GM19328 (cell line): Measurements from ENCODE around the gene HOXB5.

Source experiments
- ATAC-seq: cut with Tn5 transposase; IDR thresholded peaks from one replicate; pipeline ENCODE4 v1.9.1; 2021; ENCODE audit warnings: mild to moderate bottlenecking, moderate library complexity; ENCODE audit not compliant: unreplicated experiment

The HOXB5 gene

DNA sequence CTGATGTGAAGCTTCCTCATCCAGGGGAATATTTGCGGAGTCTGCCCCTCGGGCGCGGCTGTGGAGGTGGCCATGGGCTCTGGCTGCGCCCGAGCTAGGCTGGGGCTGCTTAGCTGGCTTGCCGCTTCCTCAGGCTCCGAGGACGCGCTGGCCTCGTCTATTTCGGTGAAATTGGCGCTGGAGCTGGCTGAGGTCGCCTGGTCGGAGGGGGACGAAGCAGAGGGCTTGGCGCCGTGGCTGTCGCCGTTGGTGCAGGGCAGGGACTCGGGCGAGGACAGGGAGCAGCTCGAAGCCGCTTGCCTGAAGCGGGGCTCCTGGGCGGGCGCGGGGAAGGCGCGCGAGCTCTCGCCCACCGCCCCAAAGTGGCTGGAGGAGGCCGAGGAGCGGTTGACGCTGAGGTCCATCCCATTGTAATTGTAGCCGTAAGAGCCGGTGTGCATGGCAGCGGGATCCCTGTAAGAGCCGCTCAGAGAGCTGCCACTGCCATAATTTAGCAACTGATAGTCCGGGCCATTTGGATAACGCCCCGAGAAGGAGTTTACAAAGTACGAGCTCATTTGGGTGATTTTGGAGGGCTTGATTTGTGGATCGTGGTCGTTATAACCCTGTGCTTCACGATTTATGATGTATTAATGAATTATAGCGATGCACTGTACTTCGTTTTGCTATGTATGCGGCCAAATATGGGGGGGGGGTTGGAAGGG is at the start of gene HOXB5:
HOXB5 (minus strand) TSS at position 654 of the 704 bp plus-strand sequence; CDS start at position 557, 97 bp downstream.
- ATAC-seq: no peak

DNA sequence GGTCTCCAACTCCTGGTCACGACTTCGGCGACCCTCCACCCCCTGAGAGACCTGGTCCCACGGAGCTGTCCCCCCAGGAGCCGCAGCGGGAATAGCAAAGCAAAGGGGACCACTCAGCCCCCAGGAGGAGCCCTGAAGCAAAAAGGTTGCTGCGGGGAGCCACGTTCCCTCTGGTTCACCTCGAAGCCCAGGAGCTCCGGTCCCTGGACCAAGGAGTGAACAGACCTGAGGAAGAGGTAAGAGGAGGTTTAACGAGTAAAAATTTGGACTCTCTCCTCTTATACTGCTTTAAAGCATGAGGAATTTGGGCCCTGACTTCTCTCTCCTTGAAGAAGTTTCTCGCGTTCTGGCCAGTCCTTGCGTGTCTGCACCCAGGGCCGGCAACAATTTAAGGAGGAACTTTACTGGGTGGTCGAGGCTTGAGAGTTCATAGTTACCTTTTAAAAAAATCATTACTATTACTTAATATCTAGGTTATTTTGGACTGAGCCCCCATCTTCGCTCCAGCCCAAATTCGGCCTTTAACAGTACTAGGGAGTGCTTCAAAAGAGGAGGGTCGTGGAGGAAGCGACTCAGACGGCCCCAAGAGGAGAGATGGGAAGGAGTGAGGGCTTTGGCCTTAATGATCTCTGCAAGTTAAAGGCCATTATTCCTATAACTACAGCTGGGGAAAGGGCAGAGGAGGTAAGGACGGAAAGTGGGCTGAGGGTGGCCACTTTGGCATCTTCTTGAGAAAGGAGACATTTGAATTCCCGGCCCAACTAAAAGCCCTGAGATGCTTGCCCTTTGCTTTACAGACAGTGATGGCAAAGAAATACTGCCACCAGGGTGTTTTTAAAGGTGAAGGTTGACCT is 49.5 kb upstream of the HOXB5 start:
- no peak for ATAC-seq

DNA sequence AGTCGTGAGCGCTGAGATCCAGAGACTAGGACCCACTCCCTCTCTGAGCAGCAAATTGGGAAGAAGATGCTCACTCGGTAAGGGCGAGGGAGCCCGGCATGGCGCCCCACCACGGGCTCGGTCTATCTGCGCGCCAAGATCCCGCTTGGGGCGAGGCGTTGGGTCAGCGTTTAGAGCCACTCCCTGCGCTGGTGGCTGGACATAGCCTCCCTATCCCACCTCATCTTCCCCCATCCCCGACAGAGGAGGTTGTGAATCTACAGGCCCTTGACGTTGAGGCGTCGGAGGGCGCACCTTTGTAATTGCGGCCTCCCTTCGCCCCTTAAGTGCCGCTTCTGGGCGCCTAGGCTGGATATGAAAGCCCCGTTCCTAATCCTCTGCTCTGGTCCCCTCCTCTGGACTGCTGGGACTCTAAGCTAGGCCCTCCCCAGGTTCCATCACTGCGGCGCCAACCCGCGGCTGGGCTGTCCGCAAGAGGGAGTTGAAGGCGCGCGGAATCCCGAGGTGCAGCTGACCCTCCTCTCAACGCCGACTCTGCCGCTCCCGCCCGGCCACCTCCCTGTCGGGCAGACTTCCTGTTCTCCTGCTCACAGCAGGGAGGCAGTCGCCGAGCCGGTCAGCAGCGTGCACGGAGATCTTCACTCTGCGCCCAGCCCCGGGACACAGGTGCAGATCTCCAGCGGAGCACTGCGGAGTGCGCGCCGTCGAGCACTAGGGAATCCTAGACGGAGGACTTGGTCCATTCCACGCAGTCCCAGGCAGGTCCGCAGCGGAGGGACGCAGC is 48.7 kb upstream of the HOXB5 start:
- no peak for ATAC-seq

DNA sequence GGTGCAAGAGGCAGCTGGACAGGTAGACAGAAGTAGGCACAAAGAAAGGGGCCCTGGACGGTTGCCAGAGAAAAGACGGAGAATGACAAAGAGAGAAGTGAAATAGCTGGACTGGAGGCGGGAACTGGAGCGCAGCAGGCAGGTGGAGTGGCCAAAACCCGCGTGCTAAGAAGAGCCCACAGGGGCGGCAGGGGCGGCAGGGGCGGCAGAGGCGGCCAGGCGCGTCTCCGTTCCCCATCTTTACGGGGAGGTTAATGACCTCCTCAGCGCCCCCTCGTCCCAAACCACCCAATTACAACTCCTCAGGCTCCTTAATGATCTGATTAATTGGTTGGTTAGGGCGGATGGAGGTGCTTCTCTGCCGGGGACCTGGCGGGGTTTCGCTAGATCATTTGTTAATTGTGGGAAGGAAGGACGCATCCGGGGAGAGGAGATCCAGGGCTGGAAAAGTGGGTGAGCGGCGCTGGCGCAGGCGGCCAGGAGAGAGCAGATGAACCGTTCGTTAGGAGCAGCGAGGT is 48.0 kb upstream of the HOXB5 start:
- ATAC-seq: no peak

DNA sequence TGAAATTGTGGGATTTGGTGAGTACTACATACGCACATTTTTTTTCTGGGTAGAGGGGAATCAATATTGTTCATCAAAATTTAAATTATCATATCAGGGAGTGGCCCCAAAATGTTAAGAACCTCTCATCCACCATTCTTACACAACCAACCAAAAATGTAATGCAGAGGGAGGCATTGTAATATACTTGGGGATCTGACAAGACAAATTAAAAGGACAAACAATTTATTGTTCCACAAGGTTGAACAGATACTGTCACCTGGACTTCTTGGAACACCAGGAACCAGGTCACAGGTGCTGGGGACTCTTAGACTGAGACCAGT is 47.2 kb upstream of the HOXB5 start:
- no peak for ATAC-seq

DNA sequence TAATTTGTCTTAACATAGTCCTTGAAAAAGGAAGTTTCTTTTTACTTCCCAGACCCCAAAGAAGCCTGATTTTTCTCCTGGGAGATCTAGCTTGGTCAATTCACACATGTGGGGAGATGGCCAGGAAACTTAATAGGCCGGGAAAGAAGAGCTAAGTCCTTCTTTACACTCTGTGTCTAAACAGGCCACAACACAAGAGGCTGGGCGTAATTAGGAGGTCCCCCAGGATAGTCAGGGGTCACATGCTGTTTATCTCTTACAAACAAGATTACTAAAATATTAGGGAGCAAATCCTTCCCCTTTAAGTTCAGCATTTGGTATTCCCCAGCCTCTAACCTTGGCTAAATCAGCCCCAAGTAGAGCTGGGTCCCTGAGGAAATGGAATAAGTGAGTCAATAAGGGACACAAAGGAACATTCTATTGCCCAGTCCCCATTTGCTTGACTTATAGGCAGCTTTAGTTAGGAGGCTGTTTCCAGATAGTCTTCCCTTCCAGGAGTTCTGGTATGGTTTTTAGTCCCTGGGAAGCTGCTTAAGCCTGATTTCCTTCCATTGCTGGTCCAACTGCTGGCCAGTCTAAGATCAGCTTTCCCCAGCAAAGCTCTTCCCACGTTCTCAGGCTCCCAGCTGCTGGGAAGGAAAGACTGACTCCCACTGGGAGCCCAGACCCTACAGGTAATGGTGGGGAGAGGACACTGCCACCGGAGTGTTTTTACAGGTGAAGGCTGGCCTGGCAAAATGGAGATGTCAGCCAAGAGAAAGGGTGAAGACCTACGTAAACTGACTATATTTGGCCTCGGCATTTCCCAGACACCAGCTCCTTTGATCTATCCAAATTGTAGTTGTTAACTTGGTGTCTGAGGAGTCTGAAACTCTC is 46.6 kb upstream of the HOXB5 start:
- no peak for ATAC-seq

DNA sequence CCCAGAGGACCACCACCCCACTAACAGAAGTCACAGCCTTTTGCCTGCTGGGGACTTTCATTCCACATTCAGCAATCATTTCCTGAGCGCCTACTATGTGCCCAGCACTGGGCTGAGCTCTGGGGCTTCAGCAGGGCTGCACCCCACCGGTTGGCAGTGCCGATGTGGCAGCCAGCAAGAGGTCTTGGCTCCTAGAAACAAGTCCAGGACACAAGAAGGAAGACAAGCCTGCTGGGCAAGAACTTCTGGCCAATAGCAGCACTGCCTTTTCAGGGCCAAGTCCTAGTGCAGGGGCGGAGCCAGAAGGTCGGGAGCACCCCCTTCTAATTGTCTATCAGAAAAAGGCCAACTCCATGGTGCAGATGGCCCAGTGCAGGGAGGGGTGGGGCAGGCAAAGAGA is 45.6 kb upstream of the HOXB5 start:
- ATAC-seq: no peak

DNA sequence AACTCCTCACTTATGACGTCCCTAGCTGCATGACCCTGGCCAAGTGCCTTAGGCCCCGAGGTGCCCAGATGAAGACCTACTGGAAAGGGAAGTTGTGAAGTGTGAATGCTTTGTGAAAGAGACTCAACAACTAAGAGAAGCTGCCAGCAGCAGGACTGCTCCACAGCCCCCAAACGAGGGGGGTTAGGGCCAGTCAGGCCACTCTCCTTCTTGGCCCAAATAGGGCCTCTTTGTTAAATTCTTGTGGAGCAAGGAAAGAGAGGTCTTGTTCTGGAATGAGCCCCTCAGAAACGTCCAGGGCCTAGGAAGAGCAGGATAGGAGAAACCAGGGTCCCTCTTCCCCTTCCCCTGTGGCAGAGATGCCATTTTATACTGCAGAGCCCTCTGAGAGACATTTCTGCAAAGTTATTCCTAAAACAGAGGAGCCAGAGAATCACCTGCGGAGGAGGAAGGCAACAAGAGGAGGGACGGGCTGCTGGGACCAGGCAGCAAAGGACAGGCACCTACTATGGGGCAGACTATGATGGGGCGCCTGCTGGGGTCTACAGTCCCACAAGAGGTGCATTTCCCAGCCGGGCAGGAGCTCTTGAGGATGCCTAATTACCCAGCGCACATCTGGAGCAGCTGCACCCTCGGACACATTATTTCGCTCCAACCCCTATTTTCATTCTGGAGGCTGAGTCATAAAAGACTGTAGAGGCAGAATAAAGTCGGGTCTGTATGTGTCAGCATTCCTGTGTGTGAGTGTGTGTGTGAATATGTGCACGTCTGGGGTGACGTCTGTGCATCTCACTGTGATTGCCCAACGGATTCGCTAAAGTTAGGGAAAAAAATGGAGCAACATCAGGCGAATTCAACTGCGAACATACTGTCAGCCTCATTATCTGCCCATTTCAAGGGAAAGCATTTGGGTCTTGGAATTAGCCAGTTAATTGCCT is 44.0 kb upstream of the HOXB5 start:
- ATAC-seq: no peak

DNA sequence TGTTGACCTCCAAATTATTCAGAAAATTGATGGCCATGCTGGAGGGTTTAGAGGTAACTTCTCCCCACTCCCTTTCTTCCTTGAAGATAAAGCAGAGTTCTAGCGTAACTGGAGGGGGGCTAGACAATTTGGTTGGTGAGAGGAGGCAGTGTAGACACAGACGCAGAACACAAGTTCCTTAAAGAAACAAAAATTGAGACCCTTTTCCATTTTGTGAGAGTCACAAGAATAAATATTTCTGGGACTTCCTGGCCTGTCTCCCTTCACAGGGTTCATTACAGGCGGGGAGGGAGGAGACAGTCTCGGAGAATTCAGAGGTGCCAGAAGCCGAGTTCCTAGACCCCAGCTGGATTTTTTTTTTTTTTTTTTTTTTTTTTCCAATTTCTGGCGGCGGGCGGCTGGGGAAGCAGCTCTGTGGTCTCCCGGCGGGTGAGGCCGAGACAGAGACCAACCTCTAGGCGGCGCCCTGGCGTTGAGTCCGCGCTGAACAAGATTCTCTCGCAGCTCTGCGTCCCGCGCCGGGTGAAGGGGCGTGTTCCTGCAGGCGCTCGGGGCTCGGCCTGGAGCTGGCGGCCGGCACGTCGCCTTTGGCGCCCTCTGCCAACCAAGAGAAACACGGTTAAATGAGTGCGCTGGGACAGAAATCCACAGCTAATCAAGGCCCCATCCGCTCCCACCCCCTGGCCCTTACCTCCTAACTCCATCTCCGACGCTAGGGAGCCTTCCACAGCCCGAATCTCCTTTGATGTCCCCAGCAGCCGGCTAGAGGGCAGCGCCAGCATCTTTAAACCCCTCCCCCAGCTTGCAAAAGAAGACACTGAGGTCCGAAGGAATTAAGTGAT is 42.8 kb upstream of the HOXB5 start:
- ATAC-seq: no peak

DNA sequence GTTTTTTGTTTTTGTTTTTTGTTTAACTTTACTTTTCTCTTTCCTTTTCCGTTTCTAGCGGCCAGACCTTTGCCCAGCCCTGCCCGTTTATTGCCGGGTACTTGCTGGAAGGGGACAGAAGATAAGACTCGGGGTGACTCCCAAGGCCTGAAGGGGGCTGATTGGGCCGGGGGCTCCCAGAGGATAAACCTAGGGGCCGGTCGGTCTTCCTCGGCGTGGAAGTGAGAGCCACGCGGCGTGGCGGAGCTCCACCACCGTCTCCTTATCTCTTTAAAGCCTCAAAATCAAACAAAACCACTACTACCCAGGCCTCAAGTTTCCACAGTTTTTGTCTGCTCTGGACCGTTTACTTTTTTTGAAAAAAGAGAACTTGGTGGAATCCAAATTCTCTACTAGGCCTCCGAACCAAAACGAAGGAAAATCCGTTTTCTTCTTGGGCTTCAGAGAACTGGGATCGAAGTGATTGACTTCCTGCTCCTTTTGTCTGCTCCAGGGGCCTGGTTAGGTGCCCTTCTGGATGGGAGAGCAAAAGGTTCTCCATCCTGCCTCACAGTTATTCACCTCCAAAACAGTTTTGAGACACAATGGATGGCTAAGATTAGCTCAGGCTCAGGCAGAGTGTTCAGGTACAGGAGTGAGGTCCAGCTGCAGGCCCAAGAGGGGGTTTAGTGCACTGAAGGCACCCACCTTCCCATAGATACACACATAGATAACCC is 41.1 kb upstream of the HOXB5 start:
- ATAC-seq: no peak

DNA sequence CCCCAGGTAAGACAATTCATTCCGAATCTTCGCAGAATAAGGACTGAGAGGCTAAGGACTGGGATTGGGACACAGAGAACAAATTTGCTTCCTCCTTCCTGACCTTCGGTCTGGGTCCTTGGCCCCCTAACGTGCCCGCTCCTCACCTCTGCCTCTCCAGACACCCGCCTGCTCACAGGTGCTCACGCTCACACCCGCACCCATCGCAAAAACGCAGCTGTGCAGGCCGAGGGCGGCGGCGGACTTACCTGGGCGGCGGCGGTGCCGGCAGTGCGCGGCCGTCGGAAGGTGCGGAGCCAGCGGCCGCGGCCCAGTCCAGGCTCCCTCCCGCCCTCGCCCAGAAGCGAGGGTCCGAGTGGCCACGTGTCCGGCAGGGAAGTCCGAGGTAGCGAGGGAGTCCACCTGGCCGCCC is 39.7 kb upstream of the HOXB5 start:
- no peak for ATAC-seq

DNA sequence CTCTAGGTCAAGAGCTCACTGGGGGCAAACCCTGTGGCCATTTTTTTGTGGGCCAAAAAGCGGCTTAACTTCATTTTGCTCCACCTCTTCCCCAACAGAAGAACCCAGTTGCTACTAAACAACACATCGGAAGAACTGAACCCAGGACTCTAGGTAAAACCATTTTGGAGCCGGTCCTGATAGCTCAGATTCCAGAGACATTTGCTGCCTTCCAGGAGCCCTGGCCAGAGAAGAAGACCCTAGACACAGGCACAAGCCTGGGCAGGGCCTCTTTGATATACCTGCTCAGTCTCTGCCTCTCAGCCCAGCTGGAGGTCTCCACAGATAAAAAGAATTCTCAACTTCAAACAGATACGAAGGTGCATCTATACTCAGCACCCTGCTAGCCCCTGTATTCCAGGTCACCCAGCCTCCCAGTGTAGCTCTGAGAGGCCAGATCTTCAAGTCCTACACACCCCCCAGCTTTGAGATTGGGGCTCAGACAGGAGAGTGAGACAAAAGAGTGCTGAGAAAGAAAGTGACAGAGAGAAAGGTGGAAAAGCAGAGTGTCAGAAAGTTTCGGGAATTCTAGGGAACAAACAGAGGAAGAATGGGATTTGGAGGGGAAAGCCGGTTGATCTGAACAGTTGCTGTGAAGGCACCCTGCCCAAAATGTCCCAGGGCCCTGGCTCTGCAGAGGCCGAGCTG is 39.1 kb upstream of the HOXB5 start:
- ATAC-seq: no peak

DNA sequence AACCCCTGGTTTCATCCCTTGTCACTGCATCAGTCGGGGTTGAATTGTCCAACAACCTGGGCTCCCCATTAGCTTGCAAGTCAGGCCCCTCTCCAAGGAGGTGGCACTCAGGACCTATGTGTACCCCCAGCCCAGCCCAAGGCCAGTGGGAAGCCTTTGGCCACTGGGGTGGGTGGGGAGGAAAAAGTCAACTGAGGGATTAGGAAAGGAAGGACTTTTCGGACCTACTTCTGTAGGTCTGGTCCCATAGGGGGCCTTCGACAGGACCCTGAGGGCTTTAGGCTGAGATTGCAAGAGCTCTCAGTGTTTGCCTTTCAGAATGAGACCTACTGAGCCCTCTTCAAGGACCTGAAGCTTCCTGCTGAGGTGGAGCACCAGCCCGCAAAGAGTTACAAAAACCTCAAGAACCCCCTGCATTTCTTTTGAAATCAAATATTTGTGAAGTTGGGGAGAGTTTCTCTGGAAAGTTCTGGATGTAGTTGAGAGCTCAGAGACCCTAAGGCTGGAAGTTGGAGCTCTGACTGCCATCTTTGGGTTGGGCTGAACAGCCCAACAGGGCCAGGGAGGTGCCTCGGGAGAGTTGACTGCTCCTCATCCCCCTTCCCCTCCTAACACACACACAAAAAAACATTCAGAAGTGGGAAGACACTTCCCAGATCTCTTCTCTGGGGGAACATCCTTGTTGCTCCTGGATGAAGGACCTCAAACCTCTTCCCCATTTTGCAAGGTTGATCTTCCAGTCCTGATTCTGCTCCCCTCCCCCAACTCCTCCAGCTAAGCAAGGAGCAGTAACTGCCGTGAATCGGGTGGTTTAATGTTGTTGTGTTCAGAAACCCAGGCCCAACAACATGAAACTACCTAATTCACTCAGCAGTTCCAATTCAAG is 38.4 kb upstream of the HOXB5 start:
- no peak for ATAC-seq

DNA sequence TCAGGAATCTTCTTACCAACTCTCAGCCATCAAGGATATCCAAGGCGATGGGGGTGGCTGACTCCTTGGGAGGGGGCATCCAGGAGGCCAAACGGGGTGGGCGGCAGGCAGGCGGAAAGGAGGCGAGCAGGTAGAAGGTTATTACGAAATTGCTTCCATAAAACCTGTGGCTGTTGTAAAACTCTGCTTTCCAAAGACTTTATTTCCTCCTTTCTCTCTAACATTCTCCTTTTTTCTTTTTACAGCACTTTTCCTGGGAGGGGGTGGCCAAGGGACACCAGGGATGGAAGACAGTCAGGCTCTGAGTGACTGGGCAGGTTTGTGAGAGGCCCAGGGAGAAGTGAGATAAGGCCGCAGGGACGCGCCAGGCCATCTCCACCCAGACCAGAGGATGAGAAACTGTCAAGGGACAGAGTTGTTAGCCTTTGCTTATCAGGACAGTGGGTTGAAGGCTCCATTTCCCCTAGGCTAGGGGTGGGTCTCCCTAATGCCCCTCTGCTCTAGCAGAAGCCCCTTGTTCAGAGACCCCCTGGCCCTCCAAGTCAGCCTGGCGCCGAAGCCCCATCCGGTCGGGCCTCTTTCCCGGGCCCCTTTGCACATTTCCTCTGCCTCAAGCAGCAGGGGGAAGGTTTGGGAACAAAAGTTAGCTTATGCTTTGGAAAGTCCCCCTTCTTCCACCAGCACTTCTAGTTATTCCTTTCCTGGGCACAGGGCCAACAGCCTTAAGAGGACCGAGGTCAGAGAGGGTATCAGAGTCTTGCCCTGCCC is 37.5 kb upstream of the HOXB5 start:
- ATAC-seq: no peak
